Renal pelvis (tissue), 4 donors: Measurements from ENCODE around the gene GRM1. TPM values are rescaled to one million over a fixed set of nuclear protein-coding genes. Genes with fewer than 3 reads are reported as not detected.

ENCODE experiments used
- DNase-seq: peaks from one replicate; pipeline ENCODE4 v3.0.0-alpha.2; 2013
- polyA plus RNA-seq, 3 donors: library from polyadenylated mRNA; unstranded; fragments of 120-200 nt; gene quantifications; one replicate each; pipeline ENCODE4 v1.2.1, GENCODE V29; 2013; ENCODE audit not compliant: insufficient read length in 3 of 3

GRM1 gene
- polyA plus RNA-seq, 3 donors, result 0.17 to 0.34 (median 0.27) TPM

GRCh38 chr6:146097586-146097985 lies 68.7 kb downstream of the GRM1 start:
- DNase-seq, result no peak

- no peak for DNase-seq
Observed at GRCh38 chr6:146100776-146101175, 71.9 kb downstream of the GRM1 start.

GRCh38 chr6:146103416-146104072 lies 74.7 kb downstream of the GRM1 start:
- DNase-seq, result no peak

- peak; percentile 0 for DNase-seq
Observed at GRCh38 chr6:146106532-146106931, 77.7 kb downstream of the GRM1 start.

- no peak for DNase-seq
Observed at GRCh38 chr6:146110990-146111389, 82.1 kb downstream of the GRM1 start.

- no peak for DNase-seq
Observed at GRCh38 chr6:146111881-146112450, 83.1 kb downstream of the GRM1 start.

- no peak for DNase-seq
Observed at GRCh38 chr6:146113084-146113623, 84.3 kb downstream of the GRM1 start.

- no peak for DNase-seq
Observed at GRCh38 chr6:146123616-146124015, 94.8 kb downstream of the GRM1 start.

- DNase-seq, result no peak
Observed at GRCh38 chr6:146127447-146128215, 98.8 kb downstream of the GRM1 start.

GRCh38 chr6:146133866-146134265 lies 105.0 kb downstream of the GRM1 start:
- DNase-seq, result no peak

GRCh38 chr6:146135167-146135566 lies 106.3 kb downstream of the GRM1 start:
- DNase-seq, result no peak

GRCh38 chr6:146146836-146147235 lies 118.0 kb downstream of the GRM1 start:
- no peak for DNase-seq

- no peak for DNase-seq
Observed at GRCh38 chr6:146149770-146150169, 120.9 kb downstream of the GRM1 start.

- no peak for DNase-seq
Observed at GRCh38 chr6:146153040-146153758, 124.3 kb downstream of the GRM1 start.

GRCh38 chr6:146154197-146154596 lies 125.3 kb downstream of the GRM1 start:
- DNase-seq, result no peak

GRCh38 chr6:146161664-146162063 lies 132.8 kb downstream of the GRM1 start:
- DNase-seq, result no peak

- no peak for DNase-seq
Observed at GRCh38 chr6:146169872-146170271, 141.0 kb downstream of the GRM1 start.

- DNase-seq, result no peak
Observed at GRCh38 chr6:146177785-146178184, 148.9 kb downstream of the GRM1 start.

GRCh38 chr6:146183831-146184230 lies 155.0 kb downstream of the GRM1 start:
- no peak for DNase-seq

- DNase-seq, result no peak
Observed at GRCh38 chr6:146184701-146185100, 155.8 kb downstream of the GRM1 start.

- no peak for DNase-seq
Observed at GRCh38 chr6:146189131-146189530, 160.3 kb downstream of the GRM1 start.

- DNase-seq, result no peak
Observed at GRCh38 chr6:146190581-146190980, 161.7 kb downstream of the GRM1 start.
